Neural cell (in vitro differentiated cells): ENCODE measurements around the gene RAP1GAP2. TPM values are rescaled to one million over a fixed set of nuclear protein-coding genes. Genes with fewer than 3 reads are reported as not detected.

Source experiments
- H2AFZ ChIP-seq: fragments of 200-600, 300-800 bp; sonication (generic), shearing (Covaris generic); 2 replicates; pipeline ENCODE4 v1.6.0; 2014; ENCODE audit warnings: low read depth, mild to moderate bottlenecking, antibody characterized with exemption, low read length, moderate library complexity
- H3F3A ChIP-seq: fragments of 200-600 bp; shearing (Covaris generic); 2 replicates; pipeline ENCODE4 v1.6.1; 2016; ENCODE audit warnings: mild to moderate bottlenecking, moderate library complexity, mixed read lengths, antibody characterized with exemption, low read length; ENCODE audit not compliant: insufficient read depth, poor library complexity, severe bottlenecking
- H3K27ac ChIP-seq: fragments of 200-600, 300-800 bp; sonication (generic), shearing (Covaris generic); 2 replicates; pipeline ENCODE4 v1.5.1; 2014; ENCODE audit warnings: mild to moderate bottlenecking, low read length, moderate library complexity
- H3K27me3 ChIP-seq: fragments of 300-800, 200-600 bp; sonication (generic), shearing (Covaris generic); 2 replicates; pipeline ENCODE4 v1.6.0; 2014; ENCODE audit warnings: mild to moderate bottlenecking, low read depth, low read length, moderate library complexity; ENCODE audit not compliant: insufficient read depth
- H3K36me3 ChIP-seq: fragments of 300-800, 200-600 bp; sonication (generic), shearing (Covaris generic); 2 replicates; pipeline ENCODE4 v1.5.1; 2014; ENCODE audit warnings: mild to moderate bottlenecking, antibody characterized with exemption, low read length, moderate library complexity; ENCODE audit not compliant: insufficient read depth
- H3K4me2 ChIP-seq: fragments of 300-800, 200-600 bp; sonication (generic), shearing (Covaris generic); 2 replicates; pipeline ENCODE4 v1.6.0; 2014; ENCODE audit warnings: mild to moderate bottlenecking, low read length
- H3K4me3 ChIP-seq: fragments of 300-800, 200-600 bp; sonication (generic), shearing (Covaris generic); 2 replicates; pipeline ENCODE4 v1.5.1; 2014; ENCODE audit warnings: mild to moderate bottlenecking, low read length, moderate library complexity
- H3K79me2 ChIP-seq: fragments of 200-600 bp; shearing (Covaris generic); replicated peaks from 2 replicates; pipeline ENCODE4 v1.6.0; 2014; ENCODE audit warnings: mild to moderate bottlenecking, low read length, moderate library complexity; ENCODE audit not compliant: insufficient read depth
- H3K9ac ChIP-seq: fragments of 300-800, 200-600 bp; sonication (generic), shearing (Covaris generic); 2 replicates; pipeline ENCODE4 v1.6.1; 2016; ENCODE audit warnings: mild to moderate bottlenecking, low read length, mixed read lengths
- H3K9me2 ChIP-seq: fragments of 200-600 bp; shearing (Covaris generic); 2 replicates; pipeline ENCODE4 v1.6.1; 2016; ENCODE audit warnings: mild to moderate bottlenecking, low read length, mixed read lengths; ENCODE audit not compliant: insufficient read depth
- H3K9me3 ChIP-seq: fragments of 200-600, 300-800 bp; sonication (generic), shearing (Covaris generic); 2 replicates; pipeline ENCODE4 v1.6.1; 2016; ENCODE audit warnings: mild to moderate bottlenecking, mixed run types, low read length, moderate library complexity, mixed read lengths
- H4K20me1 ChIP-seq: fragments of 200-600 bp; shearing (Covaris generic); 2 replicates; pipeline ENCODE4 v1.6.1; 2016; ENCODE audit warnings: mild to moderate bottlenecking, mixed run types; ENCODE audit not compliant: insufficient read depth
- EP300 ChIP-seq: fragments of 450-650 bp; conservative IDR thresholded peaks from 2 replicates; pipeline ENCODE4 v1.6.1; 2014; ENCODE audit warnings: antibody characterized with exemption, mild to moderate bottlenecking, moderate library complexity; ENCODE audit not compliant: poor library complexity, severe bottlenecking
- EZH2 ChIP-seq: fragments of 200-600, 300-800 bp; shearing (Covaris generic), sonication (generic); IDR thresholded peaks from 2 replicates; pipeline ENCODE4 v1.6.1; 2014; ENCODE audit warnings: antibody characterized with exemption, low read length, borderline replicate concordance, mild to moderate bottlenecking; ENCODE audit not compliant: insufficient read depth, poor library complexity, severe bottlenecking
- MXI1 ChIP-seq: fragments of 450-650 bp; conservative IDR thresholded peaks from 2 replicates; pipeline ENCODE4 v1.6.1; 2014; ENCODE audit warnings: antibody characterized with exemption, mild to moderate bottlenecking; ENCODE audit not compliant: poor library complexity, severe bottlenecking
- POLR2AphosphoS5 ChIP-seq: IDR thresholded peaks from 2 replicates; pipeline ENCODE4 v1.6.1; 2012
- RAD21 ChIP-seq: fragments of 450-650 bp; conservative IDR thresholded peaks from 2 replicates; pipeline ENCODE4 v1.6.1; 2014; ENCODE audit warnings: antibody characterized with exemption, mild to moderate bottlenecking, moderate library complexity
- REST ChIP-seq: IDR thresholded peaks from 2 replicates; pipeline ENCODE4 v1.6.1; 2012; ENCODE audit warnings: borderline replicate concordance
- SMC3 ChIP-seq: fragments of 450-650 bp; conservative IDR thresholded peaks from 2 replicates; pipeline ENCODE4 v1.6.1; 2014; ENCODE audit warnings: antibody characterized with exemption, mild to moderate bottlenecking, moderate library complexity; ENCODE audit not compliant: poor library complexity
- TAF1 ChIP-seq: IDR thresholded peaks from 2 replicates; pipeline ENCODE4 v1.6.1; 2012; ENCODE audit warnings: low read depth
- polyA plus RNA-seq: library from polyadenylated mRNA; depleted of rRNA; stranded (reverse); fragments of >200 nt; gene quantifications from 2 replicates; pipeline ENCODE4 v1.2.3, GENCODE V29; 2014
- TF ChIP-seq, protein P1 (sequence below): fragments of 450-650 bp; IDR thresholded peaks from 2 replicates; pipeline ENCODE4 v1.5.1; 2014; ENCODE audit warnings: antibody characterized with exemption, mild to moderate bottlenecking, moderate library complexity; ENCODE audit not compliant: poor library complexity, severe bottlenecking

Gene RAP1GAP2
- polyA plus RNA-seq, 1 donor from 2014 or later, result 14.8 TPM

- H3K4me3 ChIP-seq, result no peak overlapping the region
- H3K9me2 ChIP-seq, result no peaks in the 10 kb centered on the region
- H3K27me3 ChIP-seq, result no peaks in the 10 kb centered on the region
- no peaks in the 10 kb centered on the region for H3K9me3 ChIP-seq
- no peak for TF ChIP-seq SMC3
- TF ChIP-seq REST, result no peak
- TF ChIP-seq POLR2AphosphoS5, result no peak
- no peak for TF ChIP-seq EP300
- TF ChIP-seq RAD21, result no peak
- TF ChIP-seq EZH2, result no peak
- no peak for TF ChIP-seq MXI1
- TF ChIP-seq TAF1, result no peak
- TF ChIP-seq, protein P1, sequence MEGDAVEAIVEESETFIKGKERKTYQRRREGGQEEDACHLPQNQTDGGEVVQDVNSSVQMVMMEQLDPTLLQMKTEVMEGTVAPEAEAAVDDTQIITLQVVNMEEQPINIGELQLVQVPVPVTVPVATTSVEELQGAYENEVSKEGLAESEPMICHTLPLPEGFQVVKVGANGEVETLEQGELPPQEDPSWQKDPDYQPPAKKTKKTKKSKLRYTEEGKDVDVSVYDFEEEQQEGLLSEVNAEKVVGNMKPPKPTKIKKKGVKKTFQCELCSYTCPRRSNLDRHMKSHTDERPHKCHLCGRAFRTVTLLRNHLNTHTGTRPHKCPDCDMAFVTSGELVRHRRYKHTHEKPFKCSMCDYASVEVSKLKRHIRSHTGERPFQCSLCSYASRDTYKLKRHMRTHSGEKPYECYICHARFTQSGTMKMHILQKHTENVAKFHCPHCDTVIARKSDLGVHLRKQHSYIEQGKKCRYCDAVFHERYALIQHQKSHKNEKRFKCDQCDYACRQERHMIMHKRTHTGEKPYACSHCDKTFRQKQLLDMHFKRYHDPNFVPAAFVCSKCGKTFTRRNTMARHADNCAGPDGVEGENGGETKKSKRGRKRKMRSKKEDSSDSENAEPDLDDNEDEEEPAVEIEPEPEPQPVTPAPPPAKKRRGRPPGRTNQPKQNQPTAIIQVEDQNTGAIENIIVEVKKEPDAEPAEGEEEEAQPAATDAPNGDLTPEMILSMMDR, result no peak
- no peaks in the 10 kb centered on the region for H3K36me3 ChIP-seq
- H2AFZ ChIP-seq, result no peak overlapping the region
- H3K9ac ChIP-seq, result no peak overlapping the region
- no peaks in the 10 kb centered on the region for H3K79me2 ChIP-seq
- H3F3A ChIP-seq, result no peaks in the 10 kb centered on the region
- no peak overlapping the region for H3K4me2 ChIP-seq
- H3K27ac ChIP-seq, result no peak overlapping the region
- H4K20me1 ChIP-seq, result no peaks in the 10 kb centered on the region
Measured at GRCh38 chr17:2892305-2892971, 96.2 kb downstream of the RAP1GAP2 start.

DNA sequence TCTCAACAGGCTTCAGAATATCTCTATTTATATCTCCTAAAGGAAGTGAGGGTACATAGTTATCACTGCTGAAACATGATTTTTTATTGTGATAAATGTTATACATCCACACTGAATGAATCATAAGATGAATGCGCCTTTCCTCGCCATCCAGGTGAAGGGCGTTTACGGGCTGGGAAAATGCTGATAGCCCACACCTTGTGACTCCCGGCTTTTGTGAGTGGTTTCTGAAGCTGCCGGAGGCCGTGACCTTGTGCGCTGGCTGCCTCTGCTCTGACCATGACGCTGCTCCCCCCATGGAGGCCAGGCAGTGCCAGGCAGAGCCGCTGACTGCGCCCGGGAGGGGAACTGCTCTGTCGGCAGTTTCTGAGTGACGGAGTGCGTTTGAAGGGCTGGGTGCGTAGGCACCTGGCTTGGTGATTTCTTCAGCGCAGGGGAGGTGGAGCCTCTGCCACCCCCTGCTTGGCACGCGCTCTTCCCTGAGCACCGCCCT, 97.2 kb downstream of the RAP1GAP2 start:
- Histone ChIP-seq H3K27me3 (no peaks in the 10 kb centered on the region), H3F3A (no peaks in the 10 kb centered on the region), H3K9me2 (no peaks in the 10 kb centered on the region), H3K27ac (no peak overlapping the region), H3K36me3 (no peaks in the 10 kb centered on the region), H4K20me1 (no peaks in the 10 kb centered on the region), H3K9me3 (no peaks in the 10 kb centered on the region), H3K4me2 (no peak overlapping the region), H3K9ac (no peak overlapping the region), H3K79me2 (no peaks in the 10 kb centered on the region), H2AFZ (no peak overlapping the region), H3K4me3 (no peak overlapping the region)
- TF ChIP-seq EP300, result no peak
- no peak for TF ChIP-seq POLR2AphosphoS5
- TF ChIP-seq, protein P1, result no peak
